Central memory CD4-positive, alpha-beta T cell (primary cell): ENCODE measurements around the gene PITX3.

Experiments used
- DNase-seq: peaks from one replicate; pipeline ENCODE4 v3.0.0; 2022
- total RNA-seq, 3 experiments: gene quantifications; one replicate each; lab custom pipeline; 2026; lab: John Stamatoyannopoulos, UW

The PITX3 gene
- 0 to 0.07 (median 0) reads per million in 3 experiments for total RNA-seq

GRCh38 chr10:102241444-102242117, at the start of gene PITX3:
Gene PITX3, minus strand, starts transcription at chr10:102241512. Its CDS starts 9,432 bp downstream, at chr10:102232080.
- peak; percentile 86 for DNase-seq

GRCh38 chr10:102289840-102290239, 48.5 kb upstream of the PITX3 start:
- DNase-seq = no peak

- DNase-seq = no peak
Observed at GRCh38 chr10:102289356-102289755, 48.0 kb upstream of the PITX3 start.

- no peak for DNase-seq
Observed at GRCh38 chr10:102287991-102288390, 46.7 kb upstream of the PITX3 start.

GRCh38 chr10:102287538-102287937, 46.2 kb upstream of the PITX3 start:
- DNase-seq = no peak

GRCh38 chr10:102286216-102286615, 44.9 kb upstream of the PITX3 start:
- DNase-seq = no peak

GRCh38 chr10:102285133-102285532, 43.8 kb upstream of the PITX3 start:
- no peak for DNase-seq

GRCh38 chr10:102284531-102284930, 43.2 kb upstream of the PITX3 start:
- DNase-seq = no peak

- DNase-seq = no peak
Observed at GRCh38 chr10:102283890-102284289, 42.6 kb upstream of the PITX3 start.

GRCh38 chr10:102283488-102283887, 42.2 kb upstream of the PITX3 start:
- DNase-seq = no peak

- DNase-seq = no peak
Observed at GRCh38 chr10:102281102-102281487, 39.8 kb upstream of the PITX3 start.

GRCh38 chr10:102280397-102281101, 39.2 kb upstream of the PITX3 start:
- DNase-seq = no peak

GRCh38 chr10:102279104-102279503, 37.8 kb upstream of the PITX3 start:
- DNase-seq = no peak

GRCh38 chr10:102275343-102275742, 34.0 kb upstream of the PITX3 start:
- DNase-seq = no peak

GRCh38 chr10:102274062-102274461, 32.8 kb upstream of the PITX3 start:
- no peak for DNase-seq

GRCh38 chr10:102269017-102269416, 27.7 kb upstream of the PITX3 start:
- no peak for DNase-seq

- no peak for DNase-seq
Observed at GRCh38 chr10:102268375-102268888, 27.1 kb upstream of the PITX3 start.

- no peak for DNase-seq
Observed at GRCh38 chr10:102267748-102268147, 26.4 kb upstream of the PITX3 start.

GRCh38 chr10:102266670-102267069, 25.4 kb upstream of the PITX3 start:
- no peak for DNase-seq

GRCh38 chr10:102264371-102264770, 23.1 kb upstream of the PITX3 start:
- no peak for DNase-seq

GRCh38 chr10:102262744-102263370, 21.5 kb upstream of the PITX3 start:
- no peak for DNase-seq

GRCh38 chr10:102261842-102262241, 20.5 kb upstream of the PITX3 start:
- DNase-seq = no peak

GRCh38 chr10:102261196-102261595, 19.9 kb upstream of the PITX3 start:
- DNase-seq = no peak

GRCh38 chr10:102255404-102255803, 14.1 kb upstream of the PITX3 start:
- DNase-seq = no peak
